OCI-LY7 (cell line): Measurements from ENCODE around the gene DAZAP1. TPM values are rescaled to one million over a fixed set of nuclear protein-coding genes. Genes with fewer than 3 reads are reported as not detected.

Source experiments
- BruUV-seq: library from RNA; stranded (reverse); fragments of 400-500 nt; replicated peaks from 2 replicates; lab custom pipeline; 2021; lab: Mats Ljungman, UMichigan
- CTCF ChIA-PET: fragments of 300-600 bp; sonication (Branson Sonifier 250); formaldehyde crosslinking; loops from one replicate; lab custom pipeline; 2022; ENCODE audit warnings: antibody characterized with exemption; ENCODE audit not compliant: unreplicated experiment; lab: Charles Lee
- POLR2A ChIA-PET: fragments of 300-600 bp; sonication (Branson Sonifier 250); formaldehyde crosslinking; loops from one replicate; lab custom pipeline; 2022; ENCODE audit warnings: antibody characterized with exemption; lab: Charles Lee
- DNase-seq: peaks from one replicate; pipeline ENCODE4 v3.0.0-alpha.2; 2015; ENCODE audit warnings: low spot score
- H2AFZ ChIP-seq: fragments of 200-600 bp; sonication (generic), shearing (Covaris generic); 2 replicates; pipeline ENCODE4 v1.6.1; 2014; ENCODE audit warnings: mild to moderate bottlenecking, antibody characterized with exemption, low read length, moderate library complexity
- H3K27ac ChIP-seq: fragments of 200-600 bp; sonication (generic); 2 replicates; pipeline ENCODE4 v1.5.1; 2014; ENCODE audit warnings: mixed run types, low read depth, mild to moderate bottlenecking, moderate library complexity, low read length, inconsistent platforms; ENCODE audit not compliant: poor library complexity, severe bottlenecking
- H3K36me3 ChIP-seq: fragments of 200-600 bp; sonication (generic); 2 replicates; pipeline ENCODE4 v1.6.1; 2014; ENCODE audit warnings: mild to moderate bottlenecking, antibody characterized with exemption, low read length, moderate library complexity, mixed read lengths; ENCODE audit not compliant: insufficient read depth
- H3K4me1 ChIP-seq: fragments of 200-600 bp; sonication (generic); 2 replicates; pipeline ENCODE4 v1.5.1; 2014; ENCODE audit warnings: mild to moderate bottlenecking, low read length; ENCODE audit not compliant: insufficient read depth, poor library complexity, severe bottlenecking
- H3K4me2 ChIP-seq: fragments of 200-600 bp; sonication (generic); 2 replicates; pipeline ENCODE4 v1.6.1; 2014; ENCODE audit warnings: mild to moderate bottlenecking, low read length
- H3K4me3 ChIP-seq: fragments of 200-600 bp; sonication (generic); 2 replicates; pipeline ENCODE4 v1.5.1; 2014; ENCODE audit warnings: mild to moderate bottlenecking, low read depth, low read length; ENCODE audit not compliant: poor library complexity, severe bottlenecking
- H3K79me2 ChIP-seq: fragments of 200-600 bp; sonication (generic); 2 replicates; pipeline ENCODE4 v1.6.1; 2016; ENCODE audit warnings: low read depth, mild to moderate bottlenecking, low read length, moderate library complexity, mixed read lengths; ENCODE audit not compliant: insufficient read depth
- H3K9me2 ChIP-seq: fragments of 200-600 bp; sonication (generic); 2 replicates; pipeline ENCODE4 v1.6.1; 2016; ENCODE audit warnings: mild to moderate bottlenecking, low read length, mixed read lengths; ENCODE audit not compliant: insufficient read depth
- H3K9me3 ChIP-seq: fragments of 200-600 bp; sonication (generic); 2 replicates; pipeline ENCODE4 v1.6.1; 2014; ENCODE audit warnings: mild to moderate bottlenecking, mixed run types, low read length, mixed read lengths
- H4K20me1 ChIP-seq: fragments of 200-600 bp; sonication (generic); 2 replicates; pipeline ENCODE4 v1.6.1; 2014; ENCODE audit warnings: mild to moderate bottlenecking, antibody characterized with exemption, low read length, moderate library complexity, mixed read lengths; ENCODE audit not compliant: insufficient read depth
- EZH2phosphoT487 ChIP-seq: fragments of 200-600 bp; sonication (generic); IDR thresholded peaks from 2 replicates; pipeline ENCODE4 v1.6.1; 2018; ENCODE audit warnings: low read depth, borderline replicate concordance, mild to moderate bottlenecking, mixed run types, antibody characterized with exemption, low read length, moderate library complexity, mixed read lengths
- intact Hi-C: fragments of 100-400 bp; cut with micrococcal nuclease; formaldehyde crosslinking; loops from one replicate; pipeline ENCODE4 v1.10.0; 2022; ENCODE audit not compliant: unreplicated experiment
- total RNA-seq, 2 experiments: library from RNA; depleted of rRNA in 1 of 2; stranded (reverse); fragments of >200 nt in 1 of 2; shearing (Covaris generic) in 1 of 2; gene quantifications; 2 replicates each; pipeline ENCODE4 v1.2.3, GENCODE V29; 2014 to 2022
- TF ChIP-seq, protein P1 (sequence below): fragments of 200-600 bp; sonication (generic); conservative IDR thresholded peaks from 2 replicates; pipeline ENCODE4 v1.5.1; 2014; ENCODE audit warnings: mild to moderate bottlenecking, antibody characterized with exemption, low read length, moderate library complexity, mixed read lengths

The DAZAP1 gene
- total RNA-seq, 2 experiments from 2014 or later: 170 to 373 TPM

- ChIA-PET CTCF (no interaction called here), POLR2A (no interaction called here)
- H3K36me3 ChIP-seq: peaks cover 94% of the 10 kb centered on the region
- no peak for DNase-seq
- H3K27ac ChIP-seq: no peak overlapping the region
- no peaks in the 10 kb centered on the region for H3K9me3 ChIP-seq
- no peak overlapping the region for H3K4me3 ChIP-seq
- peaks cover 20% of the 10 kb centered on the region for H3K79me2 ChIP-seq
- H3K4me2 ChIP-seq: no peak overlapping the region
- TF ChIP-seq, protein P1, sequence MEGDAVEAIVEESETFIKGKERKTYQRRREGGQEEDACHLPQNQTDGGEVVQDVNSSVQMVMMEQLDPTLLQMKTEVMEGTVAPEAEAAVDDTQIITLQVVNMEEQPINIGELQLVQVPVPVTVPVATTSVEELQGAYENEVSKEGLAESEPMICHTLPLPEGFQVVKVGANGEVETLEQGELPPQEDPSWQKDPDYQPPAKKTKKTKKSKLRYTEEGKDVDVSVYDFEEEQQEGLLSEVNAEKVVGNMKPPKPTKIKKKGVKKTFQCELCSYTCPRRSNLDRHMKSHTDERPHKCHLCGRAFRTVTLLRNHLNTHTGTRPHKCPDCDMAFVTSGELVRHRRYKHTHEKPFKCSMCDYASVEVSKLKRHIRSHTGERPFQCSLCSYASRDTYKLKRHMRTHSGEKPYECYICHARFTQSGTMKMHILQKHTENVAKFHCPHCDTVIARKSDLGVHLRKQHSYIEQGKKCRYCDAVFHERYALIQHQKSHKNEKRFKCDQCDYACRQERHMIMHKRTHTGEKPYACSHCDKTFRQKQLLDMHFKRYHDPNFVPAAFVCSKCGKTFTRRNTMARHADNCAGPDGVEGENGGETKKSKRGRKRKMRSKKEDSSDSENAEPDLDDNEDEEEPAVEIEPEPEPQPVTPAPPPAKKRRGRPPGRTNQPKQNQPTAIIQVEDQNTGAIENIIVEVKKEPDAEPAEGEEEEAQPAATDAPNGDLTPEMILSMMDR: no peak
- no peak for TF ChIP-seq EZH2phosphoT487
- no peak overlapping the region for H2AFZ ChIP-seq
- intact Hi-C loops: no loop called here
- no peaks in the 10 kb centered on the region for H3K9me2 ChIP-seq
- H3K4me1 ChIP-seq: no peaks in the 10 kb centered on the region
- peaks cover 9% of the 10 kb centered on the region; the same call in 1 of the 2 replicates for H4K20me1 ChIP-seq
- BruUV-seq: no TSS peak
These were observed 14.0 kb downstream of the DAZAP1 start for GRCh38 chr19:1421218-1421957.

- no peak overlapping the region for H3K4me2 ChIP-seq
- intact Hi-C loops: no loop called here
- CTCF ChIA-PET: no interaction called here
- H3K79me2 ChIP-seq: peaks cover 14% of the 10 kb centered on the region
- no peak overlapping the region for H3K27ac ChIP-seq
- no peaks in the 10 kb centered on the region for H3K4me1 ChIP-seq
- BruUV-seq: no TSS peak
- no peaks in the 10 kb centered on the region for H3K9me3 ChIP-seq
- H3K4me3 ChIP-seq: no peak overlapping the region
- peaks cover 94% of the 10 kb centered on the region for H3K36me3 ChIP-seq
- no peak overlapping the region for H2AFZ ChIP-seq
- TF ChIP-seq, protein P1: no peak
- no peak for TF ChIP-seq EZH2phosphoT487
- H3K9me2 ChIP-seq: no peaks in the 10 kb centered on the region
- no peak for DNase-seq
- H4K20me1 ChIP-seq: peaks cover 9% of the 10 kb centered on the region; the same call in 1 of the 2 replicates
- POLR2A ChIA-PET: no interaction called here
These were observed 14.5 kb downstream of the DAZAP1 start for GRCh38 chr19:1421958-1422305.

GRCh38 chr19:1422360-1422759 is 15.0 kb downstream of the DAZAP1 start:
- Histone ChIP-seq H2AFZ (no peak overlapping the region), H3K36me3 (peaks cover 94% of the 10 kb centered on the region), H3K4me2 (no peak overlapping the region), H3K4me3 (no peak overlapping the region), H3K79me2 (peaks cover 10% of the 10 kb centered on the region; the same call in 1 of the 2 replicates), H3K9me2 (no peaks in the 10 kb centered on the region), H4K20me1 (peaks cover 9% of the 10 kb centered on the region; the same call in 1 of the 2 replicates), H3K27ac (no peak overlapping the region), H3K4me1 (no peaks in the 10 kb centered on the region), H3K9me3 (no peaks in the 10 kb centered on the region)
- POLR2A ChIA-PET: no interaction called here
- intact Hi-C loops: no loop called here
- BruUV-seq: no TSS peak
- CTCF ChIA-PET: no interaction called here
- no peak for TF ChIP-seq EZH2phosphoT487
- TF ChIP-seq, protein P1: no peak
- DNase-seq: no peak
